ENCODE measurements around the gene JRKL. TPM values are rescaled to one million over a fixed set of nuclear protein-coding genes. Genes with fewer than 3 reads are reported as not detected.
"Not testable (repeated sequence)": the region's sequence is repeated elsewhere in the genome, so short reads cannot be mapped to it uniquely, and the experiment has no call there.

Gene JRKL
- total RNA-seq, 4 donors from 2014 or later, result 4.5 to 7.9 (median 6.9) TPM

DNA sequence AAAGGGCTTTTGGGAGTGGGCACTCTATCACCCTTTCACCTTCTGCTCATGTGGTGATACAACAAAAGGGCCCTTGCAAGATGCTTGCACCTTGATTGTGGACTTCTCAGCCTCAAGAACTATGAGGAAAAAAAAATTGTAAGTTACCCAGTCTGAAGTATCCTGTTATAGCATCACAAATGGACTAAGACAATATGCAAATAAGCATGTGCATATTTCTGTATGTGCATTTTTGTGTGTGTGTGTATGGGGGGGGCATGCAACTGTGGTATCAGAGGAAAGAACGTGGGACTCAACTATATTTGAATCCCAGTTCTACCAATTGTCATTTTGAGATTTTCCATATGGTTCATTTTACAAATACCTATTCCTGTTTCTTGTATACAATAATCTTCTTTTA, 10.9 kb downstream of the JRKL start:
- Histone ChIP-seq H3K27me3 (no peaks in the 10 kb centered on the region), H3K4me1 (no peaks in the 10 kb centered on the region), H3K36me3 (no peaks in the 10 kb centered on the region), H3K9me3 (no peaks in the 10 kb centered on the region), H3K27ac (replicated peaks in 1 of 4) (no peak overlapping the region), H3K4me3 (no peak overlapping the region)
- no peak for DNase-seq (ENCODE audit: extremely low spot score)
- 77% methylated on average over 1 of the region's 1 CpG for WGBS
- no peak for TF ChIP-seq CTCF (IDR thresholded peaks at IDR 0.05)
- no peak for TF ChIP-seq EP300 (IDR thresholded peaks at IDR 0.05)
- TF ChIP-seq POLR2AphosphoS5 (IDR thresholded peaks at IDR 0.05), result no peak
- no peak for TF ChIP-seq POLR2A (IDR thresholded peaks at IDR 0.05; ENCODE audit: low read depth)
- intact Hi-C loops (cut with DNase I), result no loop called here

DNA sequence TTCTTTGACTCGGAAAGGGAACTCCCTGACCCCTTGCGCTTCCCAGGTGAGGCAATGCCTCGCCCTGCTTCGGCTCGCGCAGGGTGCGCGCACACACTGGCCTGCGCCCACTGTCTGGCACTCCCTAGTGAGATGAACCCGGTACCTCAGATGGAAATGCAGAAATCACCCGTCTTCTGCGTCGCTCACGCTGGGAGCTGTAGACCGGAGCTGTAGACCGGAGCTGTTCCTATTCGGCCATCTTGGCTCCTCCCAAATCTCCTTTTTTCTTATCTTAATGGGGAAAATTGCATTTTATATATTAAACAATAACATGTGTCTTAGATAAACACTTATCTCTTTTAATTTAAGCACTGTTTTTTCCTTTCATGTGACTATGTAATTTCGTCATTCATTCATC, 21.6 kb downstream of the JRKL start:
- H3K27me3 ChIP-seq, result peaks cover 0 to 20% (median 0%) of the 10 kb centered on the region in 4 donors
- intact Hi-C loops (cut with DNase I); H3K27ac ChIP-seq (replicated peaks in 1 of 4); H3K36me3 ChIP-seq; DNase-seq (ENCODE audit: extremely low spot score); H3K4me1 ChIP-seq; H3K9me3 ChIP-seq: not testable (repeated sequence)
- H3K4me3 ChIP-seq, result peak overlapping the region in 3 of 4 donors; percentile 8 to 46 (median 12)
- 79% methylated on average over 16 of the region's 18 CpGs for WGBS

- H3K27me3 ChIP-seq, result peaks cover 0 to 20% (median 0%) of the 10 kb centered on the region in 4 donors
- H3K4me1 ChIP-seq, result no peaks in the 10 kb centered on the region
- intact Hi-C loops (cut with DNase I), result no loop called here
- no peak for TF ChIP-seq EP300 (IDR thresholded peaks at IDR 0.05)
- no peak for TF ChIP-seq CTCF (IDR thresholded peaks at IDR 0.05)
- TF ChIP-seq POLR2AphosphoS5 (IDR thresholded peaks at IDR 0.05), result no peak
- no peak for TF ChIP-seq POLR2A (IDR thresholded peaks at IDR 0.05; ENCODE audit: low read depth)
- H3K4me3 ChIP-seq, result no peak overlapping the region
- no peaks in the 10 kb centered on the region for H3K36me3 ChIP-seq
- no peak for DNase-seq (ENCODE audit: extremely low spot score)
- H3K9me3 ChIP-seq, result no peaks in the 10 kb centered on the region
- 100% methylated on average over 1 of the region's 1 CpG for WGBS
- H3K27ac ChIP-seq (replicated peaks in 1 of 4), result no peak overlapping the region
Measured at GRCh38 chr11:96412761-96413381, 23.1 kb downstream of the JRKL start.

GRCh38 chr11:96413408-96413807, 23.6 kb downstream of the JRKL start:
- H3K9me3 ChIP-seq, result no peaks in the 10 kb centered on the region
- no peak overlapping the region for H3K4me3 ChIP-seq
- H3K36me3 ChIP-seq, result no peaks in the 10 kb centered on the region
- H3K4me1 ChIP-seq, result no peaks in the 10 kb centered on the region
- no peak for DNase-seq (ENCODE audit: extremely low spot score)
- intact Hi-C loops (cut with DNase I), result no loop called here
- H3K27me3 ChIP-seq, result peaks cover 0 to 20% (median 0%) of the 10 kb centered on the region in 4 donors
- TF ChIP-seq CTCF (IDR thresholded peaks at IDR 0.05) (no peak), POLR2A (IDR thresholded peaks at IDR 0.05; ENCODE audit: low read depth) (no peak), EP300 (IDR thresholded peaks at IDR 0.05) (no peak), POLR2AphosphoS5 (IDR thresholded peaks at IDR 0.05) (no peak)
- no peak overlapping the region for H3K27ac ChIP-seq (replicated peaks in 1 of 4)

DNA sequence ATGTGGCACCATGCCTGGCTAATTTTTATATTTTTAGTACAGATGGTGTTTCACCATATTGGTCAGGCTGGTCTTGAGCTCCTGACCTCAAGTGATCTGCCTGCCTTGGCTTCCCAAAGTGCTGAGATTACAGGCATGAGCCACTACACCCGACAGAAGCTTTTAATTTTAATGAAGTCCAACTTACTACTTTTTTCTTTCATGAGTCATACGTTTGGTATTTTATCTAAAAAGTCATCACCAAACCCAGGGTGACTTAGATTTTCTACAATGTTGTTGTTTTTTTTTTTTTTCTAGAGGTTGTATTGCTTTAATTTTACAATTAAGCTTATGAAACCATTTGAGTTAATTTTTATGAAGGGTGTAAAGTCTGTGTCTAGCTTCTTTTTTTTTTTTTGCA, 34.9 kb downstream of the JRKL start:
- no peaks in the 10 kb centered on the region for H3K9me3 ChIP-seq
- DNase-seq (ENCODE audit: extremely low spot score), result no peak
- TF ChIP-seq EP300 (IDR thresholded peaks at IDR 0.05), result no peak
- TF ChIP-seq POLR2A (IDR thresholded peaks at IDR 0.05; ENCODE audit: low read depth), result no peak
- TF ChIP-seq POLR2AphosphoS5 (IDR thresholded peaks at IDR 0.05), result no peak
- no peak for TF ChIP-seq CTCF (IDR thresholded peaks at IDR 0.05)
- intact Hi-C loops (cut with DNase I), result no loop called here
- H3K36me3 ChIP-seq, result no peaks in the 10 kb centered on the region
- peaks cover 0 to 3% (median 0%) of the 10 kb centered on the region in 4 donors for H3K27me3 ChIP-seq
- no peak overlapping the region for H3K27ac ChIP-seq (replicated peaks in 1 of 4)
- no peak overlapping the region for H3K4me3 ChIP-seq
- no peaks in the 10 kb centered on the region for H3K4me1 ChIP-seq
- 46% methylated on average over 2 of the region's 2 CpGs for WGBS
